DOHH2 (cell line): ENCODE measurements around the gene CPLANE2.

Experiments used
- H3F3A ChIP-seq: fragments of 200-600 bp; sonication (generic), shearing (Covaris generic); 2 replicates; pipeline ENCODE4 v1.6.0; 2016; ENCODE audit warnings: antibody characterized with exemption, mild to moderate bottlenecking; ENCODE audit not compliant: control insufficient read depth, insufficient read depth
- H3K27ac ChIP-seq: fragments of 200-600 bp; sonication (generic); 2 replicates; pipeline ENCODE4 v1.5.1; 2014; ENCODE audit warnings: low read depth, mild to moderate bottlenecking, low read length, moderate library complexity
- H3K27me3 ChIP-seq: fragments of 200-600 bp; sonication (generic); 2 replicates; pipeline ENCODE4 v1.6.1; 2014; ENCODE audit warnings: mild to moderate bottlenecking, low read length, mixed read lengths; ENCODE audit not compliant: control insufficient read depth
- H3K36me3 ChIP-seq: fragments of 200-600 bp; sonication (generic); 2 replicates; pipeline ENCODE4 v1.6.1; 2014; ENCODE audit warnings: mild to moderate bottlenecking, low read length, moderate library complexity, mixed read lengths; ENCODE audit not compliant: control insufficient read depth
- H3K4me1 ChIP-seq: fragments of 200-600 bp; sonication (generic); 2 replicates; pipeline ENCODE4 v1.6.1; 2014; ENCODE audit warnings: mild to moderate bottlenecking, low read length, mixed read lengths; ENCODE audit not compliant: control insufficient read depth
- H3K4me2 ChIP-seq: fragments of 200-600 bp; sonication (generic); 2 replicates; pipeline ENCODE4 v1.6.0; 2014; ENCODE audit warnings: mild to moderate bottlenecking, low read length, moderate library complexity
- H3K4me3 ChIP-seq: fragments of 200-600 bp; sonication (generic); 2 replicates; pipeline ENCODE4 v1.5.1; 2014; ENCODE audit warnings: mild to moderate bottlenecking, low read length, mixed read lengths
- H3K79me2 ChIP-seq: fragments of 200-600 bp; sonication (generic); 2 replicates; pipeline ENCODE4 v1.6.1; 2014; ENCODE audit warnings: mild to moderate bottlenecking, low read length, mixed read lengths; ENCODE audit not compliant: control insufficient read depth
- H3K9me2 ChIP-seq: fragments of 200-600 bp; sonication (generic); replicated peaks from 2 replicates; pipeline ENCODE4 v1.6.1; 2014; ENCODE audit warnings: mild to moderate bottlenecking, low read length, mixed read lengths; ENCODE audit not compliant: control insufficient read depth
- H3K9me3 ChIP-seq: fragments of 200-600 bp; sonication (generic); 2 replicates; pipeline ENCODE4 v1.6.1; 2014; ENCODE audit warnings: antibody characterized with exemption, low read length, mixed read lengths; ENCODE audit not compliant: control insufficient read depth, insufficient read depth
- H4K20me1 ChIP-seq: fragments of 200-600 bp; sonication (generic); 2 replicates; pipeline ENCODE4 v1.6.0; 2014; ENCODE audit warnings: low read depth, mild to moderate bottlenecking, antibody characterized with exemption, low read length, moderate library complexity; ENCODE audit not compliant: control insufficient read depth, insufficient read depth
- EZH2phosphoT487 ChIP-seq: fragments of 200-600 bp; sonication (generic); IDR thresholded peaks from 2 replicates; pipeline ENCODE4 v1.6.1; 2017; ENCODE audit warnings: borderline replicate concordance, mild to moderate bottlenecking, antibody characterized with exemption, low read length, moderate library complexity, mixed read lengths
- TF ChIP-seq, protein P1 (sequence below): fragments of 200-600 bp; sonication (generic); IDR thresholded peaks from one replicate; pipeline ENCODE4 v1.5.1; 2014; ENCODE audit warnings: antibody characterized with exemption, mild to moderate bottlenecking, low read depth, low read length; ENCODE audit not compliant: poor library complexity, severe bottlenecking

Gene CPLANE2

DNA sequence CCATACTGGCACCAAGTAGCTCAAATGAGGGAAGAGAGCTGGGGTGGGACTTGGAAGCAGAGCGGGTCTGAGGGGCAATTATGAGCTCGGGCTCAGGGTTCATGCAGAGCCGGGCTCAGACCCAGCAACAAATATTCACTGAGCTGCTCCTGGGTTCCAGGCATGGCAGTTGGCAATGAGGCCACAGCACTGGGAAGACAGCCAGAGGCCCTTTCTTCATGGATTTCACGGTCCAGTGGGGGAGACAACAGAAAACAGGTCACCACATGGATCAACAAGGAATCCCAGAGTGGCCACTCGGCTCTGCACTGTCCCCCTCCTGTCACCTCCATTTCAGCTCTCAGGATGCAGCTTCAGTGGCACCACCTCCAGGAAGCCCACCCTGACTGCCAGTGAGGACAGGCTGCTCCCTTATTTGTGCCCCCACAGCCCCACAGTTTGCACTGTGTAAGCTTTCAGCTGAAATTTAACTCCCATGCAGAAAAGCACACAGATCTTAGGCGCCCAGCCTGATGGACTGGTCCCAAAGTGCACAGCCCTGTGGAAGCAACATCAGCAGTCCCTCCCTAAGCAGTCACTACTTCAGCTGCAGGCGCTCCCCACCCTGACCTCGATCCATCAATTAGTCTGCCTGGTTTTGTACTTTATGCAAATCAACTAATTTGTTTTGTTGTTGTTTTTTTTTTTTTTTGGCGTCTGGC is 46.9 kb downstream of the CPLANE2 start:
- Histone ChIP-seq H3K79me2 (no peaks in the 10 kb centered on the region), H3K36me3 (no peaks in the 10 kb centered on the region), H3K9me3 (no peaks in the 10 kb centered on the region), H3K4me2 (no peak overlapping the region), H3F3A (no peaks in the 10 kb centered on the region), H3K4me1 (no peaks in the 10 kb centered on the region), H4K20me1 (no peaks in the 10 kb centered on the region), H3K27me3 (0 out of 2 replicates have a peak, but pooled peaks cover 4% of the 10 kb centered on the region), H3K27ac (no peak overlapping the region), H3K4me3 (no peak overlapping the region), H3K9me2 (no peaks in the 10 kb centered on the region)
- TF ChIP-seq, protein P1, sequence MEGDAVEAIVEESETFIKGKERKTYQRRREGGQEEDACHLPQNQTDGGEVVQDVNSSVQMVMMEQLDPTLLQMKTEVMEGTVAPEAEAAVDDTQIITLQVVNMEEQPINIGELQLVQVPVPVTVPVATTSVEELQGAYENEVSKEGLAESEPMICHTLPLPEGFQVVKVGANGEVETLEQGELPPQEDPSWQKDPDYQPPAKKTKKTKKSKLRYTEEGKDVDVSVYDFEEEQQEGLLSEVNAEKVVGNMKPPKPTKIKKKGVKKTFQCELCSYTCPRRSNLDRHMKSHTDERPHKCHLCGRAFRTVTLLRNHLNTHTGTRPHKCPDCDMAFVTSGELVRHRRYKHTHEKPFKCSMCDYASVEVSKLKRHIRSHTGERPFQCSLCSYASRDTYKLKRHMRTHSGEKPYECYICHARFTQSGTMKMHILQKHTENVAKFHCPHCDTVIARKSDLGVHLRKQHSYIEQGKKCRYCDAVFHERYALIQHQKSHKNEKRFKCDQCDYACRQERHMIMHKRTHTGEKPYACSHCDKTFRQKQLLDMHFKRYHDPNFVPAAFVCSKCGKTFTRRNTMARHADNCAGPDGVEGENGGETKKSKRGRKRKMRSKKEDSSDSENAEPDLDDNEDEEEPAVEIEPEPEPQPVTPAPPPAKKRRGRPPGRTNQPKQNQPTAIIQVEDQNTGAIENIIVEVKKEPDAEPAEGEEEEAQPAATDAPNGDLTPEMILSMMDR: no peak
- no peak for TF ChIP-seq EZH2phosphoT487

DNA sequence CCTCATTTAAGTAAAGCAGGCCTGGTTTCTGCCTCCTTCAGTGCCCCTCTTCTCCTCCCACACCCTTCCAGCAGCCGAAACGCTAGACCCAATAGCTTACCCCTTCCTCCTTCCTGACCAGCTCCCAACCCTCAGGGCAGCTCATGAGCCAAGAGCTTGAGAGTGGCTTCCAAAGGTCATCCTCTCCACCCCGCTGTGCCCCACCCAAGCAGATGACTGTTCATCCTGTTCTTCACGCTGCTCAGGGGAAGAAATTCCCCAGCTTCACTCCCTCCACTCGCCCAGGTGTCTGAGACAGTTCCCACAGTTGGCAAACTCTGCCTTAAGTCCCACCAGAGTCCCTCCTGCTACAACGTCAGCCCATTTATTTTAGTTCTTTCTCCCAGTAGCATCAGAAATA is 48.0 kb downstream of the CPLANE2 start:
- Histone ChIP-seq H3K27me3 (0 out of 2 replicates have a peak, but pooled peaks cover 4% of the 10 kb centered on the region), H3K27ac (no peak overlapping the region), H3K36me3 (no peaks in the 10 kb centered on the region), H3K9me3 (no peaks in the 10 kb centered on the region), H3F3A (no peaks in the 10 kb centered on the region), H4K20me1 (no peaks in the 10 kb centered on the region), H3K79me2 (no peaks in the 10 kb centered on the region), H3K4me2 (no peak overlapping the region), H3K4me3 (no peak overlapping the region), H3K4me1 (no peaks in the 10 kb centered on the region), H3K9me2 (no peaks in the 10 kb centered on the region)
- TF ChIP-seq EZH2phosphoT487: no peak
- TF ChIP-seq, protein P1: no peak

DNA sequence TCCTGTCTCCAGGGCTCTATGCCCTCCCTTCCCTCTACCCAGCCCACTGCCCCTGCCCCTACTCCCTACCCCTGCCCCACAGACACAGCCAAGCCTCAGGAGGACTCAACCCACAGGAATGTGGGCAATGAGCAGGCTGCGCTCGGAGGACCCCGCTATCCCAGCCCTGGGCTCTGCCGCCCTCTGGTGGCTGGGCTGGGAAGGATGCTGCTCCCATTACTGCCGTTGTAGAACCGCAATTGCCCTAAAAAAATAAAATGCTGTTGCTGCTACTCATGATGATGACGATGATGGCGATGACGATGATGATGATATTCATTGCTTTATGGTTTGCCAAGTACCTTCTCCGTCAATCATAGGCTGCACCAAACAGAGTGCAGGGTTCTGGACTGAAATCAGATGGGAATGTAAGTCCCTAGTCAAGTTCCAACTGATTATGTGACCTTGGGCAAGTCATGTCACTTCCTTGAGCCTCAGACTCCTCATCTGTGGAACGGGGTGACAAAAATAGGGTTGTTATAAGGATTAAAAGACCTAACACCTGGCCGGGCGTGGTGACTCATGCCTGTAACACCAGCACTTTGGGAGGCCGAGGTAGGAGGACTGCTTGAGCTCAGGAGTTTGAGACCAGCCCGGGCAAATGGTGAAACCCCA is 49.1 kb downstream of the CPLANE2 start:
- no peaks in the 10 kb centered on the region for H3K9me3 ChIP-seq
- H3K9me2 ChIP-seq: no peaks in the 10 kb centered on the region
- H3K79me2 ChIP-seq: no peaks in the 10 kb centered on the region
- H3K27me3 ChIP-seq: 0 out of 2 replicates have a peak, but pooled peaks cover 4% of the 10 kb centered on the region
- no peaks in the 10 kb centered on the region for H3K4me1 ChIP-seq
- TF ChIP-seq, protein P1: peak; percentile 97
- TF ChIP-seq EZH2phosphoT487: no peak
- no peak overlapping the region for H3K27ac ChIP-seq
- no peaks in the 10 kb centered on the region for H3K36me3 ChIP-seq
- H3K4me3 ChIP-seq: no peak overlapping the region
- H3K4me2 ChIP-seq: no peak overlapping the region
- H4K20me1 ChIP-seq: no peaks in the 10 kb centered on the region
- no peaks in the 10 kb centered on the region for H3F3A ChIP-seq
